Dedifferentiated amniotic fluid mesenchymal stem cell (primary cell): ENCODE measurements around the gene PHKG1.
"Not testable (repeated sequence)": the region's sequence is repeated elsewhere in the genome, so short reads cannot be mapped to it uniquely, and the experiment has no call there.

ENCODE experiments used
- DNase-seq: peaks from one replicate; pipeline ENCODE4 v3.0.0-alpha.2; 2016; ENCODE audit errors: extremely low spot score

PHKG1 gene

DNA sequence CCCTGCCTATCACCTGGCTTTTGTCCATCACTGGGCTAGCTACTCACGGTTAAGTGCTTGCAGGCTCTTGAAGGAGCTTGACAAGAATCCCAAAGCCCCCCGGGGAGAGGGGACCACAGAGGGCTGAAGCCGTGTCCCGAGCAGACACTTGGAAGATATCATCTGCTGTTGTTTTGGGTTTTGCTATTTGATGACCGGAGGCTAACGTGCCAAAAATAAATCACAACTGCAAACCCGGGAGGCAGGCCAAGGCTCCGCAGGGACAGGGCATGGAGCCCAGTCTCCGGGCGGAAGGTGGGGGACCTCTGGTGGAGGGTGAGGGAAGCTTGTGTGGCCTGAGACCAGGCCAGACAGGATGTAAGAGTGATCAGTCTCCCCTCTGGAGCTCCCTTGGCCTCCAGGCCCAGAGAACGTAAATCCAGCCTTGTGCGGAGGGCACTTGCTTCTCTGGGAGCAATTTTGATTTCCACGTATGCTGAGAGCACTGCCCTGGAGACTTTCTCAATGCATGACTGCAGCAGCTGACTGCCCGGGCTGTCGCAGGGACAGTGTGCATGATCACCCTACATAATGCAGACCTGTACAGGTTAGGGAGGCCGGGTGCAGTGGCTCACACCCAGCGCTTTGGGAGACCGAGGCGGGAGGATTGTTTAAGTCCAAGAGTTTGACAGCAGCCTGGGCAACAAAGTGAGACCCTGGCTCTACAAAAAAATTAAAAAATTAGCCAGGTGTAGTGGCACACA, at the start of gene PHKG1:
PHKG1 (minus strand) TSS at position 164 of the 743 bp plus-strand sequence. CDS start 4,011 bp downstream, outside the sequence.
- DNase-seq, result peak; percentile 70

- not testable (repeated sequence) for DNase-seq
These were observed 38.3 kb upstream of the PHKG1 start for GRCh38 chr7:56131062-56131461.

DNA sequence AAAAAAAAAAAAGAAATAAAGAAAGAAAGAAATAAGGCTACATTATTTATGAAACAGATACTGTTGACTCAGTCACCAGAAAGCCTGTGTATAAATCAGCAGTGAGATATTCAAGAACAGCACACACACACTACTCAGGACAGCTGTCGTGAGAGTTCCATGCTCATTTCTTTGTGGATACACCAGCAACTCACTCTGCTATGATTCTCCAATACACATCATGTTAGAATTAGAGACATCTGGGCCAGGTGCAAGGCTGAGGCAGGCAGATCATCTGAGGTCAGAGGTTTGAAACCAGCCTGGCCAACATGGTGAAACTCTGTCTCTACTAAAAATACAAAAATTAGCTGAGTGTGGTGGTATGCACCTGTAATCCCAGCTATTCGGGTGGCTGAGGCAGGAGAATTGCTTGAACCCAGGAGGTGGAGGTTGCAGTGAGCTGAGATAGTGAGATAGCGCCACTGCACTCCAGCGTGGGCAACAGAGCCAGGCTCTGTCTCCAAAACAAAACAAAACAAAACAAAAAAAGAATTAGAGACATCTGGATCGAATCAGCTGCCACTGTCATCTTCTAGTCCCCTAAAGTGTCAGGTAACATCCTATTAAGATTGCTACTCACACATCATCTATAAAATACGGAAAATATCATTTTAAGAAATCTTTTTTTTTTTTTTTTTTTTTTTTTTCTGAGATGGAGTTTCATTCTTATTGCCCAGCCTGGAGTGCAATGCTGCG, 34.7 kb upstream of the PHKG1 start:
- DNase-seq, result no peak

- no peak for DNase-seq
These were observed 33.1 kb upstream of the PHKG1 start for GRCh38 chr7:56125831-56126230.

DNA sequence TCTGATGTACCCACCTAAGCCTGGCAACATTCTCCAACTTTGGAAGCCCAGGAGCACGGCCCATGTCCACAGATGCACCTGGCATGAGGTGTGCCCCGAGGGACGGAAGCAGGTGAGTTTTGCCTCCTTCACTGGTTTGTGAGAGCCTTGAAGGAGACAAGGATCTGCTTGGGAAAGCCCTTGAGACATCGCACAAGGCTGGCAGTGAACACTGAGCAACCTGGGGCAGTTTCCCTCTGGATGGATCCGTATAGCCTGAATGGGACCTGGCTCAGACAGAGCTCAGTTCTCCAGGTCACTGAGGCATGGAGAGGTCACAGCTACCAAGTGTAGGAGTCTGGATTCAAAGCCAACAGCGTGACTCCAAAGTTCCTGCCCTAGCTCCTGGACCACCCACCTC, 32.2 kb upstream of the PHKG1 start:
- DNase-seq, result no peak

- DNase-seq, result no peak
These were observed 28.7 kb upstream of the PHKG1 start for GRCh38 chr7:56121440-56121839.

GRCh38 chr7:56115852-56116538, 23.2 kb upstream of the PHKG1 start, which contains the start of gene NUPR2:
NUPR2 (minus strand) TSS chr7:56116417; CDS start chr7:56116314, 103 bp downstream.
- DNase-seq, result no peak

- DNase-seq, result not testable (repeated sequence)
These were observed 19.5 kb upstream of the PHKG1 start for GRCh38 chr7:56112244-56112643.

DNA sequence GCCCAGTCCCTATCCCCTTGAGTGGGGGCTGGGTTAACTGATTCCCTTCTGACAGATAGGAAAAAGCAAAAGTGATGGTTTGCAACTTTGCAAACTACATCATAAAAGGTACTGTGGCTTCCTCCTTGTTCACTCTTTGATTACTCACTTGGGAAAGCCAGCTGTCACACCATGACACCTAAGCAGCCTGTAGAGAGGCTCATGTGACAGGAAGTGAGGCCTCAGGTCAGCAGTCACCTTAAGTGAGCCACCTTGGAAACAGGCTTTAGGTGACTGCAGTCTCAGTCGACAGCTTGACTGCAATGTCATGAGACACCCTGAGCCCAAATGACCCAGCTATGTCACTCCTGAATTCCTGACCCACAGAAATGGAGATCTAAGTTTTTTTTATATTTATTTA, 17.9 kb upstream of the PHKG1 start:
- no peak for DNase-seq

DNA sequence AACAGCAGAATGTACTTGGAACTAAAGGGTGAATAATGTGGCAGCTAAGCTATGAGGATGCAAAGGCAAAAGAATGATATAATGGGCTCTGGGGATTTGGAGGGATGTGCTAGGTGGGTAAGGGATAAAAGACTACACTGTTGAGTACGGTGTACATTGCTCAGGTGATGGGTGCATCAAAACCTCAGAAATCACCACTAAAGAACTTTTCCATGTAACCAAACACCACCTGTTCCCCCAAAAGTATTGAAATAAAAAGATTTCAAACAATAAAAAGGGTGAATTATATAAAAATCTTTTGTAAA, 15.2 kb upstream of the PHKG1 start:
- DNase-seq, result no peak

- peak; percentile 99 for DNase-seq
These were observed 13.6 kb upstream of the PHKG1 start, which contains the start of gene CHCHD2 for GRCh38 chr7:56106108-56107073. CHCHD2 (minus strand) TSS chr7:56106476; CDS start chr7:56106413, 63 bp downstream.

- DNase-seq, result peak; percentile 67
These were observed 12.8 kb upstream of the PHKG1 start for GRCh38 chr7:56105508-56105907.

- not testable (repeated sequence) for DNase-seq
These were observed 11.4 kb upstream of the PHKG1 start for GRCh38 chr7:56104138-56104537.

DNA sequence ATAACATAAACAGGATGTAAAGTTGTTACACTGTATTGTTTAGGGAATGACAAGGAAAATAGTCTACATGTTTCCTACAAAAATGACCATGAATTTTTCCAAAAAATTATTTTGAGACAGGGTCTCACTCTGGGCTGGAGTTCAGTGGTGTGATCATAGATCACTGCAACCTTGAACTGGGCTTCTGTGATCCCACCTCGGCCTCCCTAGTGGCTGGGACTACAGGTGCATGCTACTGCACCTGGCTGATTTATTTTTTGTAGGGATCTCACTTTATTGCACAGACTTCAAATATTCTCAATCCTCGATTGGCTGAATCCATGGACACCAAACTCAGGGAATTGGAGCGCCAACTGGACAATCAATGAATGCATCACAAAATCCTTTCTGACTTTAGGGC, 6.9 kb upstream of the PHKG1 start:
- no peak for DNase-seq

- not testable (repeated sequence) for DNase-seq
These were observed 5.6 kb upstream of the PHKG1 start for GRCh38 chr7:56098187-56099008.

- peak; percentile 86 for DNase-seq
These were observed 4.9 kb upstream of the PHKG1 start for GRCh38 chr7:56097700-56098099.

- not testable (repeated sequence) for DNase-seq
These were observed 364 bp downstream of the PHKG1 start for GRCh38 chr7:56092388-56092787.

DNA sequence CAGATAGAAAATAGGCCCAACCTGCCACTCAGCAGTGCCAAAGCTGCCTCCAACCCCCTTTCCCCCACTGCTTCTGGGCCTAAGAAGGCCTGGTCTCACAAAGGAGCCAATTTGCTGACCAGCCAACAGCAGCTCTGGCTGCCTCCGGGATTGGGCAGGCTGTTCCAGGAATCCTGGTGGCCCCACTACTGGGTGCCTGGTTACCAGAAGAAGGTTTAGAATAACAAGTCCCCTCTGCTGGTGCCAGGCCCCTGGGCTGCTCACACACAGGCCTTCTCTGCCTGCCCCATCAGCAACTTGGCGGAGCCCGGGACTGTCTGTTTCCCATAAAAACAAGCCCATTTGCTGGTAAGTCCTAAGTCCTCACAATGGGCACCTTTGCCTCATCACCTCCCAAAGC, 1.2 kb downstream of the PHKG1 start:
- DNase-seq, result peak; percentile 55

- DNase-seq, result no peak
These were observed 5.3 kb downstream of the PHKG1 start for GRCh38 chr7:56087445-56087844.

DNA sequence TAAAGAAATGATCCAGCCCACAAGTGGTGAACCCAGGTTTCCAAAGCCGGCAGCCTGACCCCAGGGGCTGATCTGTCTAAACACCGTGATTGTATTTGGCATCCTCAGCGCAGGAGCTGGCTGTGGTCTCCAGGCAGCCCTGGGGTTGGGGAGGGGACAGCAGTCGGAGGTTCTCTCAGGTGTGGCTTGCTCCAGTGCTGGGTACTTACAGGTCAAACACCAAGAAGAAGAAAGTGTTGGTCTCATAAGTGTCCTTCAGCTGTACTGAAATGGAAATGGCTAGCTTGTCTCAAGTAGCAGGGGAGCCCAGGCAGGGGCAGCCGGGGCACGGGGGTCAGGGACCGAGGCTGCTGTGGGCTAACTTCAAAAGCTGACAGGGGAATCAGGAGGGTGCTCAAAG, 6.0 kb downstream of the PHKG1 start:
- no peak for DNase-seq
